Transverse colon (tissue), 3 donors: ENCODE data around the gene ATP6V0D1.

ENCODE experiments used
- POLR2A ChIP-seq: fragments of 450-650 bp; IDR thresholded peaks from one replicate; pipeline ENCODE4 v1.6.1; 2016; ENCODE audit warnings: antibody characterized with exemption, mild to moderate bottlenecking, moderate library complexity
- POLR2AphosphoS5 ChIP-seq, 3 donors: sonication (generic); formaldehyde crosslinking; IDR thresholded peaks; one replicate each; pipeline ENCODE4 v1.6.1; 2016; ENCODE audit warnings: antibody characterized with exemption in 3 of 3

- TF ChIP-seq POLR2A, result no peak
- TF ChIP-seq POLR2AphosphoS5 (IDR thresholded peaks at IDR 0.05), result no peak
Observed at GRCh38 chr16:67425061-67425460, 55.9 kb downstream of the ATP6V0D1 start.
